ENCODE measurements around the gene AK6. TPM values are rescaled to one million over a fixed set of nuclear protein-coding genes. Genes with fewer than 3 reads are reported as not detected.

AK6 gene
- total RNA-seq, 2 donors from 2014 or later = 8.8 to 12.6 TPM

DNA sequence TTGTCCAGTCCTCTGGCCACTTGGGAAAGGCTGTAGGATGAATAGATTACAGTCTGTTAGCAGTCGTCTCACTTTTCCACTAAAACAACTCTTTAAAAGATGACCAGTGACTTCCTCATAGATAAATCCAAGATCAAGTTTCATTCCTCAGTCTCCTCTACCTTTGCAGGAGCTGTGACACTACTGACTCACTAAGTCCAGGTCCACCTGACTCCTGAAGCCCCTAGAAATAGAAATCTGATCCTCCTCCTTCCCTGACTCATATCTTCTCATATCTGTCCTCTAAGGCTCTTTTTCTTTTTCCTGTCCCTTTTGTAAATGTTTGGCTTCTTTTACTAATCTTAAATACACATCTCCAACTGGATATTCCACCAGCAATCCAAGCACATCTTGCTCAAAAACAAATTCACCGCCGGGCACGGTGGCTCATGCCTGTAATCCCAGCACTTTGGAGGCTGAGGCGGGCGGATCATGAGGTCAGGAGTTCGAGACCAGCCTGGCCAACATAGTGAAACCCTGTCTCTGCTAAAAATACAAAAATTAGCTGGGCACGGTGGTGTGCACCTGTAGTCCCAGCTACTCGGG, 39.3 kb downstream of the AK6 start:
- no peaks in the 10 kb centered on the region for H3K9me3 ChIP-seq (ENCODE audit: control insufficient read depth, low read length, poor library complexity, severe bottlenecking)
- Mint-ChIP-seq H3K27me3 (no peaks in the 10 kb centered on the region), H3K27ac (no peak overlapping the region), H3K4me3 (no peak overlapping the region), H3K36me3 (ENCODE audit: low read depth) (peaks cover 2% of the 10 kb centered on the region), H3K4me1 (peaks cover 21% of the 10 kb centered on the region)
- ATAC-seq (no peak), DNase-seq (no peak)

- Mint-ChIP-seq H3K27ac (no peak overlapping the region), H3K27me3 (no peaks in the 10 kb centered on the region), H3K36me3 (ENCODE audit: low read depth) (peaks cover 2% of the 10 kb centered on the region), H3K4me1 (peaks cover 11% of the 10 kb centered on the region), H3K4me3 (no peak overlapping the region)
- DNase-seq = no peak
- ATAC-seq = no peak
- no peaks in the 10 kb centered on the region for H3K9me3 ChIP-seq (ENCODE audit: control insufficient read depth, low read length, poor library complexity, severe bottlenecking)
These were observed 43.0 kb downstream of the AK6 start for GRCh38 chr5:69326365-69326764.

GRCh38 chr5:69317391-69317790, 51.9 kb downstream of the AK6 start:
- DNase-seq = no peak
- no peaks in the 10 kb centered on the region for H3K4me1 Mint-ChIP-seq
- ATAC-seq = no peak
- H3K36me3 Mint-ChIP-seq (ENCODE audit: low read depth) = no peaks in the 10 kb centered on the region
- no peaks in the 10 kb centered on the region for H3K27me3 Mint-ChIP-seq
- peak overlapping the region; percentile 29 for H3K27ac Mint-ChIP-seq
- H3K4me3 Mint-ChIP-seq = no peak overlapping the region
- H3K9me3 ChIP-seq (ENCODE audit: control insufficient read depth, low read length, poor library complexity, severe bottlenecking) = no peaks in the 10 kb centered on the region

DNA sequence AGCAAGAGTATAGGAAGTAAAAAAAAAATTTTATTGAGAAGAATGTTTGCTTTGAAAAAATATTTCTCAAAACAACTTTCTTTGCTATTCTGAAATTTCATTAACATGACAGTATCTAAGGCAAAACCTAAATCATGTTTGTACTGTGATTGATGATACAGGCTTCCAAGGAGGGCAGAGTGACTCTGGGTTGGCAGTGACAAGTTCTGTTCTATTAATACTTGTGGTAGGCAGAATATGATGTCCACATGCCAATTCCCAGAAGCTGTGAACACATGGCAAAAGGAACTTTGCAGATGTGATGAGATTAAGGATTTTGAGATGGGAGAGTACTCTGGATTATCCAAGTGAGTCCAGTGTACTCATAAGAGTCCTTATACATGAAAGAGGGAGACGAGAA, 53.3 kb downstream of the AK6 start:
- no peak overlapping the region for H3K27ac Mint-ChIP-seq
- H3K36me3 Mint-ChIP-seq (ENCODE audit: low read depth) = no peaks in the 10 kb centered on the region
- H3K27me3 Mint-ChIP-seq = no peaks in the 10 kb centered on the region

DNA sequence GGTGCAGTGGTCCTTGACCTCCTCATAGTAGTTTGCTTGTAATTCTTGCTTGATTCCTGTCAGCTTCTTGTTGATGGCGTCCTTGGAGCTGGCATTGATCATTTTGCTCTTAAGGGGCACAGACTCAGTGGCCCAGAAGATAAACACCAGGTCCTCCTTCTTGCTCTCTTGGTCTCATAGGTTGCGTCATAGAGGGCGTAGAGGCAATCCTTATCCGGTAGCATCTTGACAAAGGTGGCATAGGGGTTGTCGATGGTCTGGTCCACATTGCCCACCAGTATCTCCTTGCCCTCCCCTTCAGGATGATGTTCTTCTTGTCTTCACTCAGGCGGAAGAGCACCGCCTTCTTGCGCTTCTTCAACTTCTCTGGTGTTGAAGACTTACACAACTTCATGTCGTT, 55.9 kb downstream of the AK6 start:
- Mint-ChIP-seq H3K27me3 (no peaks in the 10 kb centered on the region), H3K36me3 (ENCODE audit: low read depth) (peaks cover 2% of the 10 kb centered on the region), H3K4me3 (no peak overlapping the region), H3K4me1 (no peaks in the 10 kb centered on the region), H3K27ac (no peak overlapping the region)
- DNase-seq (no peak), ATAC-seq (no peak)
- H3K9me3 ChIP-seq (ENCODE audit: control insufficient read depth, low read length, poor library complexity, severe bottlenecking) = no peaks in the 10 kb centered on the region

More for the DNA sequence above, 53.3 kb downstream of the AK6 start:
- H3K4me1 Mint-ChIP-seq = no peaks in the 10 kb centered on the region
- DNase-seq = no peak
- no peak for ATAC-seq
- no peaks in the 10 kb centered on the region for H3K9me3 ChIP-seq (ENCODE audit: control insufficient read depth, low read length, poor library complexity, severe bottlenecking)
- H3K4me3 Mint-ChIP-seq = no peak overlapping the region

GRCh38 chr5:69312459-69313160, 56.7 kb downstream of the AK6 start:
- no peaks in the 10 kb centered on the region for H3K27me3 Mint-ChIP-seq
- no peaks in the 10 kb centered on the region for H3K4me1 Mint-ChIP-seq
- no peak overlapping the region for H3K27ac Mint-ChIP-seq
- DNase-seq = no peak
- H3K36me3 Mint-ChIP-seq (ENCODE audit: low read depth) = peaks cover 2% of the 10 kb centered on the region
- no peak overlapping the region for H3K4me3 Mint-ChIP-seq
- H3K9me3 ChIP-seq (ENCODE audit: control insufficient read depth, low read length, poor library complexity, severe bottlenecking) = no peaks in the 10 kb centered on the region
- ATAC-seq = no peak

DNA sequence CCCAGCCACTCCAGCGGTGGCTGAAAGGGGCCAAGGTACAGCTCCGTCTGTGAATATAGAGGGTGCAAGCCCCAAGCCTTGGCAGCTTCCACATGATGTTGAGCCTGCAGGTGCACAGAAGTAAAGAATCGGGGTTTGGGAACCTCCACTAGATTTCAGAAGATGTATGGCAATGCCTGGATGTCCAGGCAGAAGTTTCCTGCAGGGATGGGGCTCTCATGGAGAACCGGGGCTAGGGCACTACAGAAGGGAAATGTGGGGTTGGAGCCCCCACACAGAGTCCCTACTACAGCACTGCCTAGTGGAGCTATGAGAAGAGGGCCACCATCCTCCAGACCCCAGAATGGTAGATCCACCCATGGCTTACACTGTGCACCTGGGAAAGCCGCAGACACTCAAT, 59.9 kb downstream of the AK6 start:
- H3K4me3 Mint-ChIP-seq = no peak overlapping the region
- H3K27me3 Mint-ChIP-seq = no peaks in the 10 kb centered on the region
- no peak for ATAC-seq
- no peak overlapping the region for H3K27ac Mint-ChIP-seq
- H3K4me1 Mint-ChIP-seq = no peaks in the 10 kb centered on the region
- H3K9me3 ChIP-seq (ENCODE audit: control insufficient read depth, low read length, poor library complexity, severe bottlenecking) = no peaks in the 10 kb centered on the region
- no peak for DNase-seq
- H3K36me3 Mint-ChIP-seq (ENCODE audit: low read depth) = peaks cover 2% of the 10 kb centered on the region

DNA sequence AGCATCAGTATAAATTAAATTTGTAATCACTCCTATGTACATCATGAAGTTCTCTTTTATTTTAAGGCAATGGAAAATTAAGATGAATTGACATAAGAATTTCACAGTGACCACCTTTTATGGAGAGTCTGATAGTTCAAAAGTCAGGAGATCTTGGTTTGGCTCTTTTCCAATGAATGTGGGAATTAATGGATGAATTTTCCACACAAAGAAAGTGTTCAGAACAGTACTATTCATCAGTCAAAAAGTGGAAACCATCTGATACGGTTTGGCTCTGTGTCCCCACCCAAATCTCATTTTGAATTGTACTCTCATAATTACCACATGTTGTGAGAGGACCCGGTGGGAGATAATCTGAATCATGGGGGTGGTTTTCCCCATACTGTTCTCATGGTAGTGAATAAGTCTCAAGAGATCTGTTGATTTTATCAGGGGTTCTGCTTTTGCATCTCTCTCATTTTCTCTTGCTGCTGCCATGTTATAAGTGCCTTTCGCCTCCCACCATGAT, 61.2 kb downstream of the AK6 start:
- Mint-ChIP-seq H3K4me3 (no peak overlapping the region), H3K27me3 (no peaks in the 10 kb centered on the region), H3K27ac (no peak overlapping the region), H3K36me3 (ENCODE audit: low read depth) (peaks cover 2% of the 10 kb centered on the region), H3K4me1 (no peaks in the 10 kb centered on the region)
- no peaks in the 10 kb centered on the region for H3K9me3 ChIP-seq (ENCODE audit: control insufficient read depth, low read length, poor library complexity, severe bottlenecking)
- DNase-seq = no peak
- no peak for ATAC-seq

- ATAC-seq (no peak), DNase-seq (no peak)
- Mint-ChIP-seq H3K36me3 (ENCODE audit: low read depth) (peaks cover 2% of the 10 kb centered on the region), H3K4me3 (no peak overlapping the region), H3K4me1 (no peaks in the 10 kb centered on the region), H3K27me3 (no peaks in the 10 kb centered on the region), H3K27ac (no peak overlapping the region)
- no peaks in the 10 kb centered on the region for H3K9me3 ChIP-seq (ENCODE audit: control insufficient read depth, low read length, poor library complexity, severe bottlenecking)
These were observed 63.8 kb downstream of the AK6 start for GRCh38 chr5:69305512-69305911.

Other genes starting within 250 kb of the AK6 start
- 1 to 10 TPM; 2.2 to 2.3 TPM for gene CCNB1, start 202.4 kb downstream of the AK6 start, total RNA-seq
- gene CENPH, start 179.9 kb downstream of the AK6 start, total RNA-seq = 1 to 10 TPM; 3.9 to 5.9 TPM
- gene CDK7, start 134.6 kb downstream of the AK6 start, total RNA-seq = 10 to 100 TPM; 28.3 to 35.4 TPM
- gene CCDC125, start 36.7 kb downstream of the AK6 start, total RNA-seq = 1 to 10 TPM; 3.4 to 5.3 TPM
- 10 to 100 TPM; 44.3 to 45.5 TPM for gene TAF9, start within 50 bp of the AK6 start, total RNA-seq
- gene RAD17, start 298 bp upstream of the AK6 start, total RNA-seq = 10 to 100 TPM; 19.9 TPM
- gene MARVELD2, start 45.6 kb upstream of the AK6 start, total RNA-seq = under 1 TPM; 0.12 to 0.26 TPM
- gene OCLN, start 123.3 kb upstream of the AK6 start, total RNA-seq = 1 to 10 TPM; 2.0 to 9.0 TPM
- gene GTF2H2C, start 190.7 kb upstream of the AK6 start, total RNA-seq = 10 to 100 TPM; 26.6 to 41.6 TPM